ENCODE results near the gene PARD6B.
"Not testable (repeated sequence)": the region's sequence is repeated elsewhere in the genome, so short reads cannot be mapped to it uniquely, and the experiment has no call there.

Gene PARD6B

GRCh38 chr20:50792708-50793574 is 61.6 kb downstream of the PARD6B start:
- no peak for FAIRE-seq

DNA sequence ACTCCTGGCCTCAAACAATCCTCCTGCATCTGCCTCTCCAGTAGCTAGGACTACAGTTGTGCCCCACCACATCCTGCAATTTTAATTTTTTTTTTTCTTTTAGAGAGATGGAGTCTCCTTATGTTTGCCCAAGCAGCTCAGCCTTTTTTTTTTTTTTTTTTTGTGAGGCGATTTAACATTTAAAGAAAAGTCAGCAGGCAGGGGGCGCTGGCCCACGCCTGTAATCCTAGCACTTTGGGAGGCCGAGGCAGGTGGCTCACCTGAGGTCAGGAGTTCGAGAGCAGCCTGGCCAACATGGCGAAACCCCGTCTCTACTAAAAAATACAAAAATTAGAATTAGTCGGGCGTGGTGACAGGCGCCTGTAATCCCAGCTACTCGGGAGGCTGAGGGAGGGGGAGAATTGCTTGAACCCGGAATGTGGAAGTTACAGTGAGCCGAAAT is 62.2 kb downstream of the PARD6B start:
- not testable (repeated sequence) for DNase-seq (ENCODE audit: extremely low spot score, insufficient read length, low read depth); FAIRE-seq

More at GRCh38 chr20:50792708-50793574, 61.6 kb downstream of the PARD6B start:
- no peak for DNase-seq (ENCODE audit: extremely low spot score, insufficient read length, low read depth)

GRCh38 chr20:50794181-50794845 is 62.9 kb downstream of the PARD6B start:
- no peak for DNase-seq (ENCODE audit: extremely low spot score, insufficient read length, low read depth)
- no peak for FAIRE-seq

- DNase-seq (ENCODE audit: extremely low spot score, insufficient read length, low read depth) (peak; percentile 77), FAIRE-seq (peak; percentile 58)
Measured at GRCh38 chr20:50794846-50795634, 63.7 kb downstream of the PARD6B start, which contains the start of gene BCAS4. Gene BCAS4, plus strand, starts transcription at chr20:50795061. Its CDS starts 23 bp downstream, at chr20:50795084.

GRCh38 chr20:50797142-50797541 is 65.8 kb downstream of the PARD6B start:
- FAIRE-seq (no peak), DNase-seq (ENCODE audit: extremely low spot score, insufficient read length, low read depth) (no peak)

DNA sequence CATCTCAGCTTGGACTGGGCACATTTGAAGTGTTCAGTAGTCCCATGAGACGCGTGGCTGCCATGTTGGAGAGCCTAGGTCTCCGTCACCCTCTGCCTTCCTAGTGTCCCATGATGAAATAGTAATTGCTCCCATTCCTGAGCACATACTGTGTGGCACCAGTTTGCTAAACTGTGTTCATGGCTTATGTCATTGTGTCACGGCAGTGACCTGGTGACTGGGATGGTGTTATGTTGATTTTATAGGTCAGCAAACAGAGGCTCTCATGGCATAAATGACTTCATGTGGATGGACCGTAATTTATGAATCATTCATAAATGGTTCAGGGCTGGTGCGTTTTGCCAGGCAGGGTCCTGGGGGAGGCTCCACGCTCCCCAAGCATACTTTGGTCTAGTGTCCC is 67.3 kb downstream of the PARD6B start:
- DNase-seq (ENCODE audit: extremely low spot score, insufficient read length, low read depth): no peak
- FAIRE-seq: peak; percentile 50

DNA sequence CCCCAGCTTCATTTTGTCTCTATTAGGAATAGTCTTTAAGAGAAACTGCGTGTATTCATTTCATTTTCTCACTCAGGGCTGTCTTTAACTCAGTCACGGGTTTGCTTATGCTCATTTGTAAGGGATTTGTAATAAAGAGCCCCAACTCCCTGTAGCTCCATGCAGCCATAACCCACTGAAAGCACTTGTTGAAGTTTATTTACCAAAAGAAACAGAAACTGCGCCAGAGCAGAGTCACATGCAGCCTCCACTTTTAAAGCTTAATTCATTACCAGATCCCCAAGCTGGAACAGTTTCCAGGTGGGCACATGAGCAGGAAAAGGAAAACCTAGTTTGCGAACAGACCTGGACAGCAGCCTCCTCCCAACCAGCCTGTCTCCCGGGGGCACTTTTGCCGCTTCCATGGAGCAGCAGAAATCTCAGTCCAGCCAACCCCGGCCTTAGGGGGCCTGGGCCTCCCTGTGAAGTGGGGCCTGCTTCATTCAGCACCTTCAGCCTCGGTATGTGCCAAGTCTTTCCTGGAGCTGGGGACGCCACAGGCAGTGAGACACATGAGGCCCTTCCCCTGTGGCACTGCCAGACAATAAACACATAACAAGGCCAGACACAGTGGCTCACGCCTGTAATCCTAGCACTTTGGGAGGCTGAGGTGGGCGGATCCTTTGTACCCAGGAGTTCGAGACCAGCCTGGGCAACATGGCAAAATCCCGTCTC is 68.0 kb downstream of the PARD6B start:
- FAIRE-seq (peak; percentile 58), DNase-seq (ENCODE audit: extremely low spot score, insufficient read length, low read depth) (no peak)

DNA sequence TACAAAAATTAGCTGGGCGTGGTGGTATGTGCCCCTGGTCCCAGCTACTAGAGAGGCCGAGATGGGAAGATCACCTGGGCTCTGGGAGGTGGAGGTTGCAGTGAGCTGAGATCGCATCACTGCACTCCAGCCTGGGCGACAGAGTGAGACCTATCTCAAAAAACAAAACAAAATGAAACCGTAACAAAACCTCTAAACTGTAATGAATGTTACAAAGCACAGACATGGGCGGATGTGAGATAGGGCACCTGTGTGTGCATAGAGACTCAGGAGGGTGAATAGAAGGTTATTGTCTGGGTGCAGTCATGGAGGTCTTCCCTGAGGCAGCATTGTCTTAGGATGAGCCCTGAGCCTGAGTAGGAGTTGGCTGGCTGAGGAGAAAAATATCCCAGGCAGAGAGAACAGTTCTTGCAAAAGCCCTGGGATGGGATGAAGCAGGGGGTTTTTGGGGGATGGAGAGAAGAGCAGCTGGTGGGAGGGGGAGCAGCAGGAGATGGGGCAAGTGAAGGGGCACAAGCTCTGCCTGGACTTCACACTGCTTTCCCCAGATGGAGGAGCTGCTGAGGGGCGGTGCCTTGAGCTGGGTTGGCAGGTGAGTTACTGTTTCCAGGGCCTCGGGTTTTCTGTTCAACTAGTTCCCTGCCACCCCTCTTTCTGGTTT is 68.6 kb downstream of the PARD6B start:
- peak; percentile 86 for FAIRE-seq
- DNase-seq (ENCODE audit: extremely low spot score, insufficient read length, low read depth): no peak

DNA sequence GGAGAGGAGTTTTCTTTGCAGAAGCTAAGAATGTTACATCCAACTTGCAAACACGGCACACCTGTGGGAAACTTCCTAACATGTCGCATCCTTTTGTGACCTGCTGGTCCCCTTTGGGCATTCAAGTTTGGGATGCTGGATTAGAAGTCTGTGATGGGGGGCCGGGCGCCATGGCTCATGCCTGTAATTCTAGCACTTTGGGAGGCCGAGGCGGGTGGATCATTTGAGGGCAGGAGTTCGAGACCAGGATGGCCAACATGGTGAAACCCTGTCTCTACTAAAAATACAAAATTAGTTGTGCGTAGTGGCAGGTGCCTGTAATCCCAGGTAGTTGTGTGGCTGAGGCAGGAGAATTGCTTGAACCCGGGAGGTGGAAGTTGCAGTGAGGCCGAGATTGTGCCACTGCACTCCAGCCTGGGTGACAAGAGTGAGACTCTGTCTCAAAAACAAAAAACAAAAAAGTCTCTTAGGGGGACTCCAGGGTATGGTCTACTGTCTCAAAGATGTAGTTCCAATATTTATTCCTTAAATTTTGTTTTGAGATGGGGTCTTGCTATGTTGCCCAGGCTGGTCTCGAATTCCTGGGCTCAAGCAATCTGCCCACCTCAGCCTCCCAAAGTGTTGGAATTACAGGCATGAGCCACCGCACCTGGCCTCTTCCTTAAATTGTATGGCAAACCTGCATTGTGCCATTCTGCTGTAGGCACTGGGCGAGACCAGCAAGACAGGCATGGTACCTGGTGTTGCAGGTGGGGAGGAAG is 69.8 kb downstream of the PARD6B start:
- not testable (repeated sequence) for DNase-seq (ENCODE audit: extremely low spot score, insufficient read length, low read depth); FAIRE-seq

DNA sequence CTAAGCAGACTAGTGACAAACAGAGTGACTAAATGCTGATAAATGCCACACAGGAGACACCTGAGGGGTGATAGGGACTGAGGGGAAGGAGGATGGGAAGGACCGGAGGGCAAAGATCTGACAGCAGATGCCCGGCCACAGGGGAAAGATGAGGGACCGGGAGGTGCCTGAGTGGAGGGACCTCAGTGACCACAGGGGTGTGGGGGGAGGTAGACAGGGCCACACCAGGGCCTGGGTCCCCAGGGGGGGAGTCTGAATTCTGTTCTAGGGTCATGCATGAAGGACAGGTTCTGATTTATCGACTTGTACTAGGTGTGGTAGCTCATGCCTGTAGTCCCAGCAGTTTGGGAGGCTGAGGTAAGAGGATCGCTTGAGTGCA is 70.4 kb downstream of the PARD6B start:
- DNase-seq (ENCODE audit: extremely low spot score, insufficient read length, low read depth) (no peak), FAIRE-seq (no peak)

DNA sequence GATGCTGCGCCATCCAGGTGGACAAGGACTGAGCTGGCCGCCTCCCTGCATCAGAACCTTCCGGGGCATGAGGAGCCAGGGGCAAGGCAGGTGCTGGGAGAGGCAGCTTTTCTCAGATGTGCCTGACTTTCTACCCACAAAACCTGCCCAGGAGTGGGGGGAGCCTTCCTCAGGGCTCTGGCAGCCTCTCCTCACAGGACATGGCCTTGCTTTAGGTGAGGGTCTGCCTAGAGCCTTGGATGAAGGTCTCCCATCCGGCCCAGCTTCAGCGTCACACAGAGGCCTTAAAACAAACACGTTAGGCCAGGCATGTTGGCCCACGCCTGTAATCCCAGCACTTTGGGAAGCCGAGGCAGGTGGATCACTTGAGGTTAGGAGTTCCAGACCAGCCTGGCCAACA is 70.9 kb downstream of the PARD6B start:
- no peak for DNase-seq (ENCODE audit: extremely low spot score, insufficient read length, low read depth)
- FAIRE-seq: no peak

GRCh38 chr20:50804437-50805348 is 73.3 kb downstream of the PARD6B start:
- FAIRE-seq: peak; percentile 82
- DNase-seq (ENCODE audit: extremely low spot score, insufficient read length, low read depth): no peak

DNA sequence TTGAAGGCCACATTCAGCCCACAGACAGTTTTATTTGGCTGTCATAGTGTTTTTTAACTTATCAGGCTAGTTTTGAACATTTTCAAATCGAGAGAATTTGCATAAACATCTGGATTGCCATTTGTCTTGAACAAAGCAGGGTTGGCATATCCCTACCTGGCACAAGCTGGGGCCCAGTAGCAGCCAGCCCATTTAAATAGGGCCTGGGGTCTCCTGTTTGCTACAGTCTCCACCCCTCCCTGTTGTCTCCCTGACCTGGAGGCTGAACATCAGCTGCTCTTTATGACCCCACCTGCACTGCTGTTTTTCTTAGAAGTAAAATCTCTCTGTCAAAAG is 73.9 kb downstream of the PARD6B start:
- no peak for FAIRE-seq

DNA sequence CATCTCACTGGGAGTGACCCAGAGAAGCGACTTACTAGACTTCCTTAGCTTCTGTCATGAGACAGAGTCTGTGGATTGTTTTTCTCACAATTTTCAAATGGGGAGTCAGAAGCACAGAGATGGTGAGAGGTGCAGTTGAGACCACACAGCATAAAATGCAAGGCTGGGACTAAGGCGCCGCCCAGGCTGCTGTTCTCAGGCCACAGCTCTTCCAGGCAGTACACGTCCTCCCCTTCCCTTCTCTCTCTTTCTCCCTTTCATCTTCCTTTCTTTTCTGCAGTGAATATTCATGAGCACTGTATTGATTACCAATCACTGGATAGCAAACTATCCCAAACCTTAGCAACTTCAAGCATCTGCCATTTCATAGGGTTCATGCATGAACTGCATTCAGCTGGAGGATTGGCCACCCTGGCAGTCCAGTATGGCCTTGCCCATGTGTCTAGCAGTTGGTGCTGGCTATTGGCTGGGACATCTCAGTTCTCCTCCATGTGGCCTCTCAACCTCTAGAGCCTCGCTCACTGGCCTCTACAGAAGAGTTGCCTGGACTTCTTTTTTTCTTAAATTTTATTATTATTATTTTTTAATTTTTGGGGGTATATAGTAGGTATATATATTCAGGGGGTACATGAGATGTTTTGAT is 74.9 kb downstream of the PARD6B start:
- FAIRE-seq (no peak), DNase-seq (ENCODE audit: extremely low spot score, insufficient read length, low read depth) (no peak)

More for the DNA sequence above, 73.9 kb downstream of the PARD6B start:
- DNase-seq (ENCODE audit: extremely low spot score, insufficient read length, low read depth): no peak
